ENCODE data around the gene RGL4.

Gene RGL4

DNA sequence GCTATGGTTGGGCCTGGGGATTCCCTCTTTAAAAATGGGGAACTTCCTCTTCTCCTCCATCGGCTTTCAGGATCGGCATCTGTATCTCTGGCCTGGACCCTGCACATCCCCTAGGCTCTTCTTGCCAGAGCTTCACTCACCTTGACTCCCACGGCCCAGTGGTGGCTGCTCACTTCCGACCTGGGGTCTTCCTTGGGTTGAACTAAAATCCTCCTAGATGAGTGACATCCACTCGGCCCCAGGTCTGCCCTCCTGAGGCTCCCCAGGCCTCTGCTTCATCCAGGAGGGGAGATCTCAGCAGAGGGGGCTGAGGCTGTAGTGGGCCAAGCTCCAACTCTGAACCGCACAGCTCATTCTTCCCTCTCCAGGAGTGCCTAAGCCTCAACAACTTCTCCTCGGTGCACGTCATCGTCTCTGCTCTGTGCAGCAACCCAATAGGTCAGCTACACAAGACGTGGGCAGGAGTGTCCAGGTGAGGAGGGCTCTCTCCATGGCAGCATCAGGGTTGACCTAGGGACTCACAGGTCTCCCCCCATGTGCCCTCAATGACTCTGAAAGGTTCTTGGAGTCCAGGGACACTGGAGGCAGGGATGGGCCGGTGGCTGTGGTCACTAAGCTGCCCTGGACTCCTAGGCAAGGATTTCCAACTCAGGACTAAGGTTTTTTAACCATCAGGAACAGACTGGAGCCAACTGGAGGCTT lies 3.3 kb downstream of the RGL4 start:
- Histone ChIP-seq H3K9me3 (ENCODE audit: control extremely low read depth in 1 of 5, control insufficient read depth in 4 of 5, insufficient read depth in 2 of 5, low read depth in 1 of 5, low read length in 4 of 5) (no peaks in the 10 kb centered on the region), H3K27ac (ENCODE audit: insufficient read depth in 1 of 2, low read depth in 1 of 2, low read length in 2 of 2, poor library complexity in 1 of 2, severe bottlenecking in 2 of 2) (peak overlapping the region; percentile 89 to 96), H3K27me3 (replicated peaks in 2 of 5; ENCODE audit: control insufficient read depth in 4 of 5, insufficient read depth in 5 of 5, low read length in 4 of 5) (no peaks in the 10 kb centered on the region), H3K4me3 (ENCODE audit: control insufficient read depth in 1 of 7, extremely low read depth in 1 of 7, insufficient read depth in 4 of 7, low read depth in 2 of 7, low read length in 6 of 7) (no peak overlapping the region), H3K4me1 (ENCODE audit: control extremely low read depth in 1 of 4, control insufficient read depth in 4 of 4, insufficient read depth in 4 of 4, low read length in 3 of 4) (peaks cover 10 to 46% (median 41%) of the 10 kb centered on the region in 4 experiments), H3K36me3 (ENCODE audit: control insufficient read depth in 4 of 4, insufficient read depth in 4 of 4, low read length in 3 of 4) (peaks cover 11 to 70% (median 46%) of the 10 kb centered on the region in 4 experiments)
- no peak for DNase-seq
- WGBS (ENCODE audit: insufficient coverage), result 89% methylated on average over 9 of the region's 11 CpGs
- POLR2A ChIA-PET, result no interaction called here
- CTCF ChIA-PET, result interaction anchor here (1.0 to 1.7 kb wide), 6 partner anchors 10 to 72 kb away, joined by 3 to 5 read pairs (median 3); no protein-coding TSS in a partner anchor

GRCh38 chr22:23695141-23695540 lies 4.3 kb downstream of the RGL4 start:
- POLR2A ChIA-PET, result no interaction called here
- CTCF ChIA-PET, result interaction anchor here (1.3 kb wide), 1 partner anchor 54 kb away, joined by 3 read pairs; no protein-coding TSS in a partner anchor
- peak overlapping the region; percentile 89 to 96 for H3K27ac ChIP-seq (ENCODE audit: insufficient read depth in 1 of 2, low read depth in 1 of 2, low read length in 2 of 2, poor library complexity in 1 of 2, severe bottlenecking in 2 of 2)

GRCh38 chr22:23695571-23696325 lies 4.9 kb downstream of the RGL4 start:
- peak overlapping the region; percentile 89 to 96 for H3K27ac ChIP-seq (ENCODE audit: insufficient read depth in 1 of 2, low read depth in 1 of 2, low read length in 2 of 2, poor library complexity in 1 of 2, severe bottlenecking in 2 of 2)
- H3K4me1 ChIP-seq (ENCODE audit: control extremely low read depth in 1 of 4, control insufficient read depth in 4 of 4, insufficient read depth in 4 of 4, low read length in 3 of 4), result peaks cover 10 to 46% (median 41%) of the 10 kb centered on the region in 4 experiments
- H3K9me3 ChIP-seq (ENCODE audit: control extremely low read depth in 1 of 5, control insufficient read depth in 4 of 5, insufficient read depth in 2 of 5, low read depth in 1 of 5, low read length in 4 of 5), result peaks cover 0 to 1% (median 0%) of the 10 kb centered on the region in 5 experiments
- peak in 1 of 3 donors; percentile 17 for DNase-seq
- H3K36me3 ChIP-seq (ENCODE audit: control insufficient read depth in 4 of 4, insufficient read depth in 4 of 4, low read length in 3 of 4), result peaks cover 16 to 71% (median 49%) of the 10 kb centered on the region in 4 experiments
- POLR2A ChIA-PET, result interaction anchor here (0.8 kb wide), 1 partner anchor 163 kb away, joined by 3 read pairs; no protein-coding TSS in a partner anchor
- WGBS (ENCODE audit: insufficient coverage), result 68% methylated on average over 17 of the region's 19 CpGs
- H3K27me3 ChIP-seq (replicated peaks in 2 of 5; ENCODE audit: control insufficient read depth in 4 of 5, insufficient read depth in 5 of 5, low read length in 4 of 5), result no peaks in the 10 kb centered on the region
- CTCF ChIA-PET, result interaction anchor here (1.3 to 1.5 kb wide), 3 partner anchors 11 to 68 kb away, joined by 3 to 4 read pairs (median 3); no protein-coding TSS in a partner anchor
- peak overlapping the region in 3 of 7 experiments; percentile 21 to 49 (median 25) for H3K4me3 ChIP-seq (ENCODE audit: control insufficient read depth in 1 of 7, extremely low read depth in 1 of 7, insufficient read depth in 4 of 7, low read depth in 2 of 7, low read length in 6 of 7)

More at GRCh38 chr22:23695141-23695540, 4.3 kb downstream of the RGL4 start:
- Histone ChIP-seq H3K9me3 (ENCODE audit: control extremely low read depth in 1 of 5, control insufficient read depth in 4 of 5, insufficient read depth in 2 of 5, low read depth in 1 of 5, low read length in 4 of 5) (no peaks in the 10 kb centered on the region), H3K27me3 (replicated peaks in 2 of 5; ENCODE audit: control insufficient read depth in 4 of 5, insufficient read depth in 5 of 5, low read length in 4 of 5) (no peaks in the 10 kb centered on the region), H3K36me3 (ENCODE audit: control insufficient read depth in 4 of 4, insufficient read depth in 4 of 4, low read length in 3 of 4) (peaks cover 15 to 71% (median 49%) of the 10 kb centered on the region in 4 experiments), H3K4me1 (ENCODE audit: control extremely low read depth in 1 of 4, control insufficient read depth in 4 of 4, insufficient read depth in 4 of 4, low read length in 3 of 4) (peaks cover 10 to 46% (median 41%) of the 10 kb centered on the region in 4 experiments), H3K4me3 (ENCODE audit: control insufficient read depth in 1 of 7, extremely low read depth in 1 of 7, insufficient read depth in 4 of 7, low read depth in 2 of 7, low read length in 6 of 7) (peak overlapping the region in 2 of 7 experiments; percentile 11 to 25)
- no peak for DNase-seq
- 86% methylated on average over 2 of the region's 3 CpGs for WGBS (ENCODE audit: insufficient coverage)

DNA sequence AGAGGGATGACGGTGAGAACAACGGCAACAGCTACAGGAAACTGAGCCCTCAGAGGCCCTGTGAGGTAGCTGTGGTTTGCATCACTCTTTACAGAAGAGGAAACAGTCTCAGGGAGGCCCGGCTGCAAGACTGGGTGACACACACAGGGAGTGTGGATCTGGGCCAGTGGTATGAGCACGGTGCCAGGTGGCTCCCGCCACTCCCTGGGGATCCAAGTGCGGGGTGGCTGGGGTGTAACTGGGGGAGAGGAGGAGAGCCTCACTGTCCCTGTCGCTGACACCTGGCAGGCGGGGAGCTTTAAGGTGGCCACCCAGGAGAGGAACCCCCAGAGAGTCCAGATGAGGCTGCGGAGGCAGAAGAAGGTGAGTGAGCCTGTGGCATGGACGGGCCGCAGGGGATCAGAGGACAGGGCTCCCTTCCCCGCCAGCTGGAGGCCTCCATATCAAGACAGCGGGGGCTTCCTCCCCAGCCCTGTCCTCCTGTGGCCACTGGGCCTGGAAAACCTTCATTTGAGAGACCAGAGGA lies 5.6 kb downstream of the RGL4 start:
- peaks cover 10 to 46% (median 41%) of the 10 kb centered on the region in 4 experiments for H3K4me1 ChIP-seq (ENCODE audit: control extremely low read depth in 1 of 4, control insufficient read depth in 4 of 4, insufficient read depth in 4 of 4, low read length in 3 of 4)
- peak overlapping the region; percentile 89 to 96 for H3K27ac ChIP-seq (ENCODE audit: insufficient read depth in 1 of 2, low read depth in 1 of 2, low read length in 2 of 2, poor library complexity in 1 of 2, severe bottlenecking in 2 of 2)
- CTCF ChIA-PET, result interaction anchor here (1.4 to 1.5 kb wide), 2 partner anchors 12 to 69 kb away, joined by 3 to 4 read pairs; no protein-coding TSS in a partner anchor
- 12% methylated on average over 11 of the region's 13 CpGs for WGBS (ENCODE audit: insufficient coverage)
- no peaks in the 10 kb centered on the region for H3K27me3 ChIP-seq (replicated peaks in 2 of 5; ENCODE audit: control insufficient read depth in 4 of 5, insufficient read depth in 5 of 5, low read length in 4 of 5)
- peak overlapping the region in 6 of 7 experiments; percentile 2 to 58 (median 36) for H3K4me3 ChIP-seq (ENCODE audit: control insufficient read depth in 1 of 7, extremely low read depth in 1 of 7, insufficient read depth in 4 of 7, low read depth in 2 of 7, low read length in 6 of 7)
- POLR2A ChIA-PET, result interaction anchor here (0.7 to 1.4 kb wide), 3 partner anchors 20 to 162 kb away, joined by 3 to 6 read pairs (median 3); no protein-coding TSS in a partner anchor
- peaks cover 22 to 74% (median 52%) of the 10 kb centered on the region in 4 experiments for H3K36me3 ChIP-seq (ENCODE audit: control insufficient read depth in 4 of 4, insufficient read depth in 4 of 4, low read length in 3 of 4)
- peak; percentile 90 to 98 (median 96) for DNase-seq
- peaks cover 0 to 1% (median 0%) of the 10 kb centered on the region in 5 experiments for H3K9me3 ChIP-seq (ENCODE audit: control extremely low read depth in 1 of 5, control insufficient read depth in 4 of 5, insufficient read depth in 2 of 5, low read depth in 1 of 5, low read length in 4 of 5)

- no peak for DNase-seq
- WGBS (ENCODE audit: insufficient coverage), result 78% methylated on average over 6 of the region's 11 CpGs
- Histone ChIP-seq H3K9me3 (ENCODE audit: control extremely low read depth in 1 of 5, control insufficient read depth in 4 of 5, insufficient read depth in 2 of 5, low read depth in 1 of 5, low read length in 4 of 5) (peaks cover 0 to 1% (median 0%) of the 10 kb centered on the region in 5 experiments), H3K4me3 (ENCODE audit: control insufficient read depth in 1 of 7, extremely low read depth in 1 of 7, insufficient read depth in 4 of 7, low read depth in 2 of 7, low read length in 6 of 7) (peak overlapping the region in 5 of 7 experiments; percentile 21 to 58 (median 37)), H3K27ac (ENCODE audit: insufficient read depth in 1 of 2, low read depth in 1 of 2, low read length in 2 of 2, poor library complexity in 1 of 2, severe bottlenecking in 2 of 2) (peak overlapping the region; percentile 89 to 96), H3K4me1 (ENCODE audit: control extremely low read depth in 1 of 4, control insufficient read depth in 4 of 4, insufficient read depth in 4 of 4, low read length in 3 of 4) (peaks cover 10 to 46% (median 41%) of the 10 kb centered on the region in 4 experiments), H3K27me3 (replicated peaks in 2 of 5; ENCODE audit: control insufficient read depth in 4 of 5, insufficient read depth in 5 of 5, low read length in 4 of 5) (no peaks in the 10 kb centered on the region), H3K36me3 (ENCODE audit: control insufficient read depth in 4 of 4, insufficient read depth in 4 of 4, low read length in 3 of 4) (peaks cover 27 to 79% (median 56%) of the 10 kb centered on the region in 4 experiments)
- ChIA-PET POLR2A (interaction anchor here (0.7 to 1.4 kb wide), 2 partner anchors 19 to 149 kb away, joined by 3 to 6 read pairs; no protein-coding TSS in a partner anchor), CTCF (interaction anchor here (1.4 to 3.5 kb wide), 3 partner anchors 13 to 69 kb away, joined by 3 to 16 read pairs (median 4); no protein-coding TSS in a partner anchor)
Observed at GRCh38 chr22:23697031-23697970, 6.5 kb downstream of the RGL4 start.

DNA sequence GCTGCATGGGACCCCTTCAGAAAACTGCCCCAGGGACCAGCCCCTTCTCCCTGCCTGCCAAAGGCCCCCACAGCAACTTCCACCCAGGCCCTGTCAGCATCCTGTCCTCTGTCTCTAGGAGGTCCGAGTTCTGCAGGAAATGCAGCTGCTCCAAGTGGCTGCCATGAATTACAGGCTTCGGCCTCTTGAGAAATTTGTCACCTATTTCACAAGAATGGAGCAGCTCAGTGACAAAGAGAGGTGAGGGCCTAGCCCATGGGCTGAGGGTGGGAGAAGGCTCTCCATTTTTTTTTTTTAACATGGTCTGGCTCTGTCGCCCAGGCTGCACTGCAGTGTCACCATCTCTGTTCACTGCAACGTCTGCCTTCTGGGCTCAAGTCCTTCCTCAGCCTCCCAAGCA lies 7.3 kb downstream of the RGL4 start:
- Histone ChIP-seq H3K4me1 (ENCODE audit: control extremely low read depth in 1 of 4, control insufficient read depth in 4 of 4, insufficient read depth in 4 of 4, low read length in 3 of 4) (peaks cover 10 to 46% (median 41%) of the 10 kb centered on the region in 4 experiments), H3K36me3 (ENCODE audit: control insufficient read depth in 4 of 4, insufficient read depth in 4 of 4, low read length in 3 of 4) (peaks cover 27 to 78% (median 58%) of the 10 kb centered on the region in 4 experiments), H3K9me3 (ENCODE audit: control extremely low read depth in 1 of 5, control insufficient read depth in 4 of 5, insufficient read depth in 2 of 5, low read depth in 1 of 5, low read length in 4 of 5) (peaks cover 0 to 1% (median 0%) of the 10 kb centered on the region in 5 experiments), H3K27ac (ENCODE audit: insufficient read depth in 1 of 2, low read depth in 1 of 2, low read length in 2 of 2, poor library complexity in 1 of 2, severe bottlenecking in 2 of 2) (peak overlapping the region in 1 of 2 experiments; percentile 96), H3K4me3 (ENCODE audit: control insufficient read depth in 1 of 7, extremely low read depth in 1 of 7, insufficient read depth in 4 of 7, low read depth in 2 of 7, low read length in 6 of 7) (no peak overlapping the region), H3K27me3 (replicated peaks in 2 of 5; ENCODE audit: control insufficient read depth in 4 of 5, insufficient read depth in 5 of 5, low read length in 4 of 5) (no peaks in the 10 kb centered on the region)
- ChIA-PET CTCF (interaction anchor here (3.5 kb wide), 1 partner anchor 13 kb away, joined by 16 read pairs; no protein-coding TSS in a partner anchor), POLR2A (no interaction called here)
- 55% methylated on average over 3 of the region's 4 CpGs for WGBS (ENCODE audit: insufficient coverage)
- peak in 1 of 3 donors; percentile 14 for DNase-seq
